Loucy (cell line): ENCODE data around the gene PPA2.

Source experiments
- EZH2phosphoT487 ChIP-seq: fragments of 200-600 bp; IDR thresholded peaks from 2 replicates; pipeline ENCODE4 v1.6.1; 2018; ENCODE audit warnings: antibody characterized with exemption, mild to moderate bottlenecking, moderate library complexity, borderline replicate concordance
- TF ChIP-seq, protein P1 (sequence below): fragments of 200-600 bp; sonication (generic); conservative IDR thresholded peaks from 2 replicates; pipeline ENCODE4 v1.5.1; 2014; ENCODE audit warnings: mild to moderate bottlenecking, antibody characterized with exemption, low read length

- TF ChIP-seq, protein P1, sequence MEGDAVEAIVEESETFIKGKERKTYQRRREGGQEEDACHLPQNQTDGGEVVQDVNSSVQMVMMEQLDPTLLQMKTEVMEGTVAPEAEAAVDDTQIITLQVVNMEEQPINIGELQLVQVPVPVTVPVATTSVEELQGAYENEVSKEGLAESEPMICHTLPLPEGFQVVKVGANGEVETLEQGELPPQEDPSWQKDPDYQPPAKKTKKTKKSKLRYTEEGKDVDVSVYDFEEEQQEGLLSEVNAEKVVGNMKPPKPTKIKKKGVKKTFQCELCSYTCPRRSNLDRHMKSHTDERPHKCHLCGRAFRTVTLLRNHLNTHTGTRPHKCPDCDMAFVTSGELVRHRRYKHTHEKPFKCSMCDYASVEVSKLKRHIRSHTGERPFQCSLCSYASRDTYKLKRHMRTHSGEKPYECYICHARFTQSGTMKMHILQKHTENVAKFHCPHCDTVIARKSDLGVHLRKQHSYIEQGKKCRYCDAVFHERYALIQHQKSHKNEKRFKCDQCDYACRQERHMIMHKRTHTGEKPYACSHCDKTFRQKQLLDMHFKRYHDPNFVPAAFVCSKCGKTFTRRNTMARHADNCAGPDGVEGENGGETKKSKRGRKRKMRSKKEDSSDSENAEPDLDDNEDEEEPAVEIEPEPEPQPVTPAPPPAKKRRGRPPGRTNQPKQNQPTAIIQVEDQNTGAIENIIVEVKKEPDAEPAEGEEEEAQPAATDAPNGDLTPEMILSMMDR = no peak
- TF ChIP-seq EZH2phosphoT487 = no peak
These were observed 10.0 kb upstream of the PPA2 start for GRCh38 chr4:105483840-105484239.
